DOHH2 (cell line): Measurements from ENCODE around the gene SLC22A16.

Experiments used
- CTCF ChIP-seq: fragments of 200-600 bp; sonication (generic); IDR thresholded peaks from one replicate; pipeline ENCODE4 v1.5.1; 2014; ENCODE audit warnings: antibody characterized with exemption, mild to moderate bottlenecking, low read depth, low read length; ENCODE audit not compliant: poor library complexity, severe bottlenecking
- EZH2phosphoT487 ChIP-seq: fragments of 200-600 bp; sonication (generic); IDR thresholded peaks from 2 replicates; pipeline ENCODE4 v1.6.1; 2017; ENCODE audit warnings: borderline replicate concordance, mild to moderate bottlenecking, antibody characterized with exemption, low read length, moderate library complexity, mixed read lengths

- TF ChIP-seq CTCF (no peak), EZH2phosphoT487 (no peak)
These were observed 36.4 kb downstream of the SLC22A16 start for GRCh38 chr6:110440026-110440425.
